Progenitor cell of endocrine pancreas (in vitro differentiated cells): ENCODE measurements around the gene SEC11C. TPM values are rescaled to one million over a fixed set of nuclear protein-coding genes. Genes with fewer than 3 reads are reported as not detected.

ENCODE experiments used
- DNase-seq: peaks from one replicate; pipeline ENCODE4 v3.0.0; 2021; ENCODE audit warnings: low spot score; ENCODE audit not compliant: unreplicated experiment
- H3K27ac Mint-ChIP-seq: 2 replicates; pipeline ENCODE4 v1.8.0; 2021; ENCODE audit warnings: mild to moderate bottlenecking, moderate library complexity, mixed read lengths
- H3K27me3 Mint-ChIP-seq: 2 replicates; pipeline ENCODE4 v1.8.0; 2021; ENCODE audit warnings: mixed read lengths
- H3K36me3 Mint-ChIP-seq: 2 replicates; pipeline ENCODE4 v1.8.0; 2022; ENCODE audit warnings: mixed read lengths; ENCODE audit not compliant: insufficient read depth
- H3K4me1 Mint-ChIP-seq: 2 replicates; pipeline ENCODE4 v1.8.0; 2021; ENCODE audit warnings: low read depth, mixed read lengths
- H3K4me3 Mint-ChIP-seq: 2 replicates; pipeline ENCODE4 v1.8.0; 2021; ENCODE audit warnings: low read depth, mild to moderate bottlenecking, moderate library complexity, mixed read lengths
- H3K9me3 Mint-ChIP-seq: 2 replicates; pipeline ENCODE4 v1.8.0; 2021; ENCODE audit warnings: low read depth, mixed read lengths
- total RNA-seq: library from RNA; stranded (reverse); gene quantifications from 2 replicates; pipeline ENCODE4 v1.2.1, GENCODE V29; 2021
- TF ChIP-seq, protein P1 (sequence below): fragments of 200-600 bp; sonication (generic); IDR thresholded peaks from one replicate; pipeline ENCODE4 v1.5.0; 2021; ENCODE audit warnings: antibody characterized with exemption, mild to moderate bottlenecking; ENCODE audit not compliant: unreplicated experiment

SEC11C gene
- total RNA-seq, 1 donor from 2014 or later = 91.9 TPM

DNA sequence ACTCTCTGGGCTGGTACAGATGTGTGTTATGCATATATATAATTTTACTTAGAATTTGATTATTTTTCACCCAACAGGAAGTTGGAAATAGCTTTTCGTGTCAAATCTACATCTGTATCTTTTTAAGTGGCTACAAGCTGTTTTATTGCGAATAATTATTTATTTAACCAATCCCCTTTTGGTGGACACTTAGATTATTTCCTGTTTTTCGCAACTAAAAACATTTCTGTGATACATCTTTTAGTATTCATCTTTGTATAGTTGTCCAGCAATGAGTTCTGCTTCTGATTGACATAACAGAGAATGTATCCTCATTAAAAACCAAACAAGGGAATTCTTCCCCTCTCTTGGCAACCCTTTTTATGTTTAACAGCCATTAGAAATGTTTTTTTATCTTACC lies 16.6 kb downstream of the SEC11C start:
- H3K9me3 Mint-ChIP-seq = no peaks in the 10 kb centered on the region
- H3K4me1 Mint-ChIP-seq = peaks cover 3% of the 10 kb centered on the region
- DNase-seq = no peak
- H3K36me3 Mint-ChIP-seq = peaks cover 23% of the 10 kb centered on the region
- TF ChIP-seq, protein P1, sequence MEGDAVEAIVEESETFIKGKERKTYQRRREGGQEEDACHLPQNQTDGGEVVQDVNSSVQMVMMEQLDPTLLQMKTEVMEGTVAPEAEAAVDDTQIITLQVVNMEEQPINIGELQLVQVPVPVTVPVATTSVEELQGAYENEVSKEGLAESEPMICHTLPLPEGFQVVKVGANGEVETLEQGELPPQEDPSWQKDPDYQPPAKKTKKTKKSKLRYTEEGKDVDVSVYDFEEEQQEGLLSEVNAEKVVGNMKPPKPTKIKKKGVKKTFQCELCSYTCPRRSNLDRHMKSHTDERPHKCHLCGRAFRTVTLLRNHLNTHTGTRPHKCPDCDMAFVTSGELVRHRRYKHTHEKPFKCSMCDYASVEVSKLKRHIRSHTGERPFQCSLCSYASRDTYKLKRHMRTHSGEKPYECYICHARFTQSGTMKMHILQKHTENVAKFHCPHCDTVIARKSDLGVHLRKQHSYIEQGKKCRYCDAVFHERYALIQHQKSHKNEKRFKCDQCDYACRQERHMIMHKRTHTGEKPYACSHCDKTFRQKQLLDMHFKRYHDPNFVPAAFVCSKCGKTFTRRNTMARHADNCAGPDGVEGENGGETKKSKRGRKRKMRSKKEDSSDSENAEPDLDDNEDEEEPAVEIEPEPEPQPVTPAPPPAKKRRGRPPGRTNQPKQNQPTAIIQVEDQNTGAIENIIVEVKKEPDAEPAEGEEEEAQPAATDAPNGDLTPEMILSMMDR = no peak
- no peak overlapping the region for H3K4me3 Mint-ChIP-seq
- no peak overlapping the region for H3K27ac Mint-ChIP-seq
- no peaks in the 10 kb centered on the region for H3K27me3 Mint-ChIP-seq

DNA sequence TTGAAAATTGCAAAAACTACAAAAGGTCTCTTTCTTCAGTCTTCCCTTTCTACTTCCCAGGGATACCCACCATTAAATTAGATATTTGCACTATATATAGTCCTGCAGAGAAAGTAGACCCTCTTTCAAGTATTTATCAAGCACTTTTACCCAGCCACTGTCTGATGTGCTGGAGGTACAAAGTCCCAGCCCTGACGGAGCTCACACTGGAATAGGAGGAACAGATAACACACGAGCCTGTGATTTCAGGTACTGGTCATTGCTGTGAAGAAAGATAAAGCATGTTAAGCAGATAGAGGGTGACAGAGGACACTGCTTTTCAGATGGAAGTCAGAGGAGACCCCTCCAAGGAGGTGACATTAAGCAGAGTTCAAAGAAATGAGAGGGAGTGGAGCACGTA lies 19.6 kb downstream of the SEC11C start:
- H3K9me3 Mint-ChIP-seq = no peaks in the 10 kb centered on the region
- H3K27ac Mint-ChIP-seq = no peak overlapping the region
- TF ChIP-seq, protein P1 = no peak
- no peaks in the 10 kb centered on the region for H3K27me3 Mint-ChIP-seq
- no peak for DNase-seq
- peaks cover 3% of the 10 kb centered on the region for H3K4me1 Mint-ChIP-seq
- H3K36me3 Mint-ChIP-seq = peaks cover 18% of the 10 kb centered on the region
- no peak overlapping the region for H3K4me3 Mint-ChIP-seq

DNA sequence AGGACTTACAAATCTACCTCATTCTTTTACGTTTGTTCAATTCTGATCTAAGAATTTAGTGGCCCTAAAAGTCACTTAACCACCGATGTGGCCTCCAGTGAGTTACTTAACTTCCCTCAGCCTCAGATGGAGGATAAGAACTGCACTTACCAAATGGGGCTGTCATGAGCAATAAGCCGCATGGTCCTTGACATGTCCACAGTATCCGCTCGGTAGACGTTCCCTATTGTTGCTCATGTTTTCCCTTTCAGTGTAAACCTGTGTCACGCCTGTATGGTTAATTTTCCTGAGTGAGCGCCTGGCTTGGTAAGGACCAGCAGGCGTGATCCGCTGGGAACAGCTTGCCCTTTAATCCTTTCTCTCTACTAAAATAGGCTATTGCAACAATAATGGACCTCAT lies 20.3 kb downstream of the SEC11C start:
- H3K27ac Mint-ChIP-seq = no peak overlapping the region
- H3K4me1 Mint-ChIP-seq = peaks cover 3% of the 10 kb centered on the region
- TF ChIP-seq, protein P1 = no peak
- peaks cover 15% of the 10 kb centered on the region for H3K36me3 Mint-ChIP-seq
- H3K27me3 Mint-ChIP-seq = no peaks in the 10 kb centered on the region
- no peaks in the 10 kb centered on the region for H3K9me3 Mint-ChIP-seq
- no peak for DNase-seq
- no peak overlapping the region for H3K4me3 Mint-ChIP-seq

DNA sequence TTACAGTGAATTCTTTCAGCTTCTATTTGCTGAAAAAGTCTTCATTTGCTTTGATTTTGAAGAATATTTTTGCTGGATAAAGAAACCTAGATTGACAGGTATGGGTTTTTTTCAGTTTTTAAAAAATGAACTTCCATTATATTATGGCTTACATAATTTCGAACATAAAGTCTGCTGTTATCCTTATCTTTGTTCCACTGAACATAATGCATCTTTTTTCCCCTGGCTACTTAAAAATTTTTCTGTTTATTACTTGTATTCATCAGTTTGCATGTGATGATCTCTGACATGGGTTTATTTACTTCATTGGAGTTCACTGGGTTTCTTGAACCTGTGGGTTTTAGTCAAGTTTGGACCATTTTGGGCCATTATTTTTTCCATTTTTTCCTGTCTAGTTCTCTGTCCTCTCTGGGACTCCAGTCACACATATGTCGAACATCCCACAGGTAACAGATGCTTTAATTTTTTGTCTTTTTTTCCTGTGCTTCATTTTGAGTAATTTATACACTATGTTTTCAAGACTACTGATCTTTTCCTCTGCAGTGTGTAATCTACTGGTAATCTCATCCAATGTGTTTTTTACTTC lies 33.1 kb downstream of the SEC11C start:
- Mint-ChIP-seq H3K36me3 (peaks cover 2% of the 10 kb centered on the region), H3K27ac (no peak overlapping the region), H3K9me3 (peaks cover 33% of the 10 kb centered on the region), H3K4me3 (no peak overlapping the region), H3K27me3 (peaks cover 3% of the 10 kb centered on the region), H3K4me1 (peaks cover 2% of the 10 kb centered on the region)
- TF ChIP-seq, protein P1 = no peak
- no peak for DNase-seq

DNA sequence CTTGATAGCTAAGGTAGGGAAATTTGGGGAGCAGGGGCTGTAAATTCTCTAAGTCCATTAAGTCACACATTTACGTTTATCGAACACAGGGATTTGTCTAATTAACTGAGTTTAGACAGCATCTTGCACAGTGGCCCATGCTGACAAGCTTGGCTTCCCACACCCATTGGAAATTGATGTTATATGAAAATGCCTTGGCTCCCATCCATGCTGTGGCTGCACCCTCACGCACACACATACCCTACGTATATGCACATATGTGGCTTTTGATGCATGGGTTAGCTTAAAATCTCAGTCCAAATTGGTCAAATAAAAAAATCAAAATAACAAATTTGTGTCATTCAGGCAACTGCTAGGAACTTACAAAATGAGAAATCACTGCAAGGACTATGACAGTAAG lies 37.8 kb downstream of the SEC11C start:
- H3K36me3 Mint-ChIP-seq = peaks cover 2% of the 10 kb centered on the region
- peaks cover 16% of the 10 kb centered on the region for H3K9me3 Mint-ChIP-seq
- H3K4me3 Mint-ChIP-seq = no peak overlapping the region
- peaks cover 2% of the 10 kb centered on the region for H3K4me1 Mint-ChIP-seq
- no peak for DNase-seq
- TF ChIP-seq, protein P1 = no peak
- H3K27me3 Mint-ChIP-seq = peaks cover 8% of the 10 kb centered on the region
- H3K27ac Mint-ChIP-seq = no peak overlapping the region
